ENCODE measurements around the gene PPTC7. TPM values are rescaled to one million over a fixed set of nuclear protein-coding genes. Genes with fewer than 3 reads are reported as not detected.

Gene PPTC7, protein sequence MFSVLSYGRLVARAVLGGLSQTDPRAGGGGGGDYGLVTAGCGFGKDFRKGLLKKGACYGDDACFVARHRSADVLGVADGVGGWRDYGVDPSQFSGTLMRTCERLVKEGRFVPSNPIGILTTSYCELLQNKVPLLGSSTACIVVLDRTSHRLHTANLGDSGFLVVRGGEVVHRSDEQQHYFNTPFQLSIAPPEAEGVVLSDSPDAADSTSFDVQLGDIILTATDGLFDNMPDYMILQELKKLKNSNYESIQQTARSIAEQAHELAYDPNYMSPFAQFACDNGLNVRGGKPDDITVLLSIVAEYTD
- total RNA-seq = 10 to 100 TPM; 44.0 to 52.7 (median 48.0) TPM
- total RNA-seq (2013) = 25.5 TPM

DNA sequence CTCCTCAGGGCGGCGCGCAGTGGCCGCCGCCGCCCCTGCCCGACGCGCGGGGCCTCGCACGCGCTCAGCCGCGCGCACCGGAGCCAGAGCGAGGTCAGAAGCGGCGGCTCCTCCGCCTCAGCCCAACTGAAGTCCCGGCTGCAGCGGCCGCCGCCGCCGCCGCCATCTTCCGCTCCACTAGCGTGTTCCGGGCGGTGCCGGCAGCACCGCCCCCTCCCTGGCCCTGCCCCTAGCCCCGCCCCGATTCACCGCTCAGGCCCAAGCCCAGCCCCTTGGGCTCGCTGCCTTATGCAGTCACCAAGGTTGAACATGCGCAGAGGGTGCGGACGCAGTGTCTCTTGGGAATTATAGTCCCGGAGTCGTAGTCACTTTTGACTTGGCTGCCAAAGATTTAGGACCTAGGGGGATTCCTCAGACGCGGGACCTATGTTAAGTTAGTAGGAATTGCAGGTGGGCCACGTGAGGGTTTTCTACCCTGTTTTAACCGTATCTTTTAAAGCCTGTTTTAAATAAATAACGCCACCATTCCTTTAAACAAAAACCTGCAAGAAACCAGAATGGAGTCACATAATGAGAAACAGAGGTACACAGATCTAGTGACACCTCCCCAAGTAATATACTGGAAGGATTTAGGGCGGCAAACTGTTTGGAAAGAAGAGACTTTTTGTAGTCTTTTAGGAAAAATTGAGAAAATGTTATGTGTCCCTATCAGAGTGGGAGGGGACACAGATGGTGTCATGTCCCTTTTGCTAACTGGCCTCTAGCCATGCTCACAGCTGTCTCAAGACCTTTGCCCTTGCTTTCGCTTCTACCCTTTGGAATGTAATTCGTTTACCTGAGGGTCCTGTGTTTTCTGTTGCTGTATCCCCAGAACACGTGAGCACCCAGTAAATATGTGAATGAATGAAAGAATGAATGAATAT is at the start of gene PPTC7:
Gene PPTC7, minus strand, starts transcription at position 182 of the 923 bp plus-strand sequence. CDS start 287 bp downstream, outside the sequence.
- intact Hi-C loops (cut with micrococcal nuclease) = loop anchor here (1.0 to 5.0 kb wide), 3 partner anchors 31 to 81 kb away; partner anchors contain the start of genes RAD9B, TCTN1 and VPS29
- no peaks in the 10 kb centered on the region for H3K36me3 ChIP-seq (ENCODE audit: control insufficient read depth, insufficient read depth, low read length)
- Mint-ChIP-seq H3K9me3 (no peaks in the 10 kb centered on the region), H3K36me3 (no peaks in the 10 kb centered on the region), H3K4me1 (peaks cover 47 to 52% of the 10 kb centered on the region in 2 donors), H3K27ac (peak within 1 kb of the TSS; percentile 92 to 95), H3K4me3 (peak within 1 kb of the TSS; percentile 95), H3K27me3 (ENCODE audit: low read depth in 2 of 2) (no peaks in the 10 kb centered on the region)
- H3K27ac ChIP-seq (ENCODE audit: low read length) = peak within 1 kb of the TSS; percentile 74
- TF ChIP-seq, protein P1, sequence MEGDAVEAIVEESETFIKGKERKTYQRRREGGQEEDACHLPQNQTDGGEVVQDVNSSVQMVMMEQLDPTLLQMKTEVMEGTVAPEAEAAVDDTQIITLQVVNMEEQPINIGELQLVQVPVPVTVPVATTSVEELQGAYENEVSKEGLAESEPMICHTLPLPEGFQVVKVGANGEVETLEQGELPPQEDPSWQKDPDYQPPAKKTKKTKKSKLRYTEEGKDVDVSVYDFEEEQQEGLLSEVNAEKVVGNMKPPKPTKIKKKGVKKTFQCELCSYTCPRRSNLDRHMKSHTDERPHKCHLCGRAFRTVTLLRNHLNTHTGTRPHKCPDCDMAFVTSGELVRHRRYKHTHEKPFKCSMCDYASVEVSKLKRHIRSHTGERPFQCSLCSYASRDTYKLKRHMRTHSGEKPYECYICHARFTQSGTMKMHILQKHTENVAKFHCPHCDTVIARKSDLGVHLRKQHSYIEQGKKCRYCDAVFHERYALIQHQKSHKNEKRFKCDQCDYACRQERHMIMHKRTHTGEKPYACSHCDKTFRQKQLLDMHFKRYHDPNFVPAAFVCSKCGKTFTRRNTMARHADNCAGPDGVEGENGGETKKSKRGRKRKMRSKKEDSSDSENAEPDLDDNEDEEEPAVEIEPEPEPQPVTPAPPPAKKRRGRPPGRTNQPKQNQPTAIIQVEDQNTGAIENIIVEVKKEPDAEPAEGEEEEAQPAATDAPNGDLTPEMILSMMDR (IDR thresholded peaks at IDR 0.05) = no peak
- DNase-seq (peak; percentile 90 to 98), ATAC-seq (peak; percentile 86 to 99 (median 94))
- H3K27me3 ChIP-seq (ENCODE audit: control insufficient read depth, insufficient read depth, low read length) = no peaks in the 10 kb centered on the region
- H3K9me3 ChIP-seq (ENCODE audit: control insufficient read depth, insufficient read depth, low read length) = no peaks in the 10 kb centered on the region
- WGBS (ENCODE audit: insufficient coverage) = 5% methylated on average over 49 of the region's 52 CpGs
- peak within 1 kb of the TSS; percentile 55 for H3K4me3 ChIP-seq (ENCODE audit: low read length)
- H3K4me1 ChIP-seq (ENCODE audit: control insufficient read depth, insufficient read depth, low read length) = peaks cover 51% of the 10 kb centered on the region

DNA sequence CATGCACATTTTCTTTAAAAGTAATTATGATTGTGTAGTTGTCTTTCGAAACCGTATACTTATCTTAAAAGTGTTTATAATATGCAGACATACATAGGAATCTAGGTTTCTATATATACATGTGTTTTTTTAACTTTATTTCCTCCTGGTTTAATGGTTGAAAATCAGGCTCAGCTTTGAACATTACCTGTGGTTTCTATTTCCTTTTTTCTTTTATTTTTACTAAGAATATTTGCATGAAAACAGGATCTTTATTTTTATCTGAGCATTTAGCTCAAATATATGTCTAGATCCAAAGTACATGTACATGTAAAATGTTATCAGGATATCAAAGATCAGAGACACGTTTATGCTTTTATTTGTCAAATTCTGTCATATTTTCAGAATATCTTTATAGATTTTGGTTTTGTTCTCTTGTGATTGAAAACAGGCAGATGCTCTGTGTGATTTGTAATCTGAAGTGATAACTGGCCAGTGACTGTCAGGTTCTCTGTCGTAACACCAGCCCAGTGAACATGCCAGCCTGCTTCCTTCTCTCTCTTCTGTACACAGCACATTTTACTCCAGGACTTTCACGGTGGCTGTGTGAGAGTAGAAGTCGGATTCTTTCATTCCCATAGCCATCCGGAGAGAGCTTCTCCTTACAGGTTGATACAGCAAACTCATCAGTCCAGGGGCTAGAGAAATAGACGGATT is 44.5 kb upstream of the PPTC7 start:
- Mint-ChIP-seq H3K9me3 (no peaks in the 10 kb centered on the region), H3K27ac (no peak overlapping the region), H3K27me3 (ENCODE audit: low read depth in 2 of 2) (no peaks in the 10 kb centered on the region), H3K4me3 (no peak overlapping the region), H3K36me3 (no peaks in the 10 kb centered on the region), H3K4me1 (no peaks in the 10 kb centered on the region)
- TF ChIP-seq, protein P1 (IDR thresholded peaks at IDR 0.05) = no peak
- no peak overlapping the region for H3K4me3 ChIP-seq (ENCODE audit: low read length)
- no peaks in the 10 kb centered on the region for H3K9me3 ChIP-seq (ENCODE audit: control insufficient read depth, insufficient read depth, low read length)
- H3K27me3 ChIP-seq (ENCODE audit: control insufficient read depth, insufficient read depth, low read length) = no peaks in the 10 kb centered on the region
- H3K4me1 ChIP-seq (ENCODE audit: control insufficient read depth, insufficient read depth, low read length) = peaks cover 4% of the 10 kb centered on the region
- no peaks in the 10 kb centered on the region for H3K36me3 ChIP-seq (ENCODE audit: control insufficient read depth, insufficient read depth, low read length)
- peak overlapping the region; percentile 40 for H3K27ac ChIP-seq (ENCODE audit: low read length)
- 60% methylated on average over 1 of the region's 8 CpGs for WGBS (ENCODE audit: insufficient coverage)
- intact Hi-C loops (cut with micrococcal nuclease) = no loop called here
- no peak for DNase-seq
- ATAC-seq = no peak

DNA sequence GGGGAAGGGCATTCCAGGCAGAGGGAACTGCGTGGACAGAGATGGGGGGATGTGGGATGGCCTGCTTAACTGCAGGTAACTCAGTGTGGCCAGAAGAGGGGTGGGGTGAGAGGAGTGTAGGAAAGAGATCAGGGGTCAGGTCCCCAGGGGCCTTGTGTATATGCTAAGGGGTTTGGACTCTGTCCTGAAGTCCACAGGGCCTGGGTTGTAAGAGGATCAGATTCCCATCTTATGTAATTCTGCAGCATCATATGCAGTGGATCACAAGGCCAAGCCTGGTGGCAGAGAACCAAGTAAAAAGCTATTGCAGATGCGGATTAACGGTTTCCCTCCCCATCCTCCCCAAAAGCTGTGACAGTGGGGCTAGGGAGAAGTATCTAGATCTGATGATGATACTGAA is 39.5 kb upstream of the PPTC7 start:
- no peaks in the 10 kb centered on the region for H3K36me3 Mint-ChIP-seq
- no peaks in the 10 kb centered on the region for H3K27me3 ChIP-seq (ENCODE audit: control insufficient read depth, insufficient read depth, low read length)
- TF ChIP-seq, protein P1 (IDR thresholded peaks at IDR 0.05) = no peak
- no peak overlapping the region for H3K4me3 ChIP-seq (ENCODE audit: low read length)
- DNase-seq = no peak
- H3K4me3 Mint-ChIP-seq = no peak overlapping the region
- WGBS (ENCODE audit: insufficient coverage) = 95% methylated on average over 2 of the region's 3 CpGs
- H3K4me1 ChIP-seq (ENCODE audit: control insufficient read depth, insufficient read depth, low read length) = peaks cover 4% of the 10 kb centered on the region
- H3K27me3 Mint-ChIP-seq (ENCODE audit: low read depth in 2 of 2) = no peaks in the 10 kb centered on the region
- H3K27ac ChIP-seq (ENCODE audit: low read length) = no peak overlapping the region
- H3K9me3 ChIP-seq (ENCODE audit: control insufficient read depth, insufficient read depth, low read length) = no peaks in the 10 kb centered on the region
- intact Hi-C loops (cut with micrococcal nuclease) = no loop called here
- no peak for ATAC-seq
- H3K9me3 Mint-ChIP-seq = no peaks in the 10 kb centered on the region
- H3K36me3 ChIP-seq (ENCODE audit: control insufficient read depth, insufficient read depth, low read length) = no peaks in the 10 kb centered on the region
- no peak overlapping the region for H3K27ac Mint-ChIP-seq
- H3K4me1 Mint-ChIP-seq = no peaks in the 10 kb centered on the region
